ENCODE measurements around the gene THSD1. TPM values are rescaled to one million over a fixed set of nuclear protein-coding genes. Genes with fewer than 3 reads are reported as not detected.
"Not testable (repeated sequence)": the region's sequence is repeated elsewhere in the genome, so short reads cannot be mapped to it uniquely, and the experiment has no call there.

THSD1 gene
- total RNA-seq, 2 experiments from 2014 or later, result 0.28 TPM; not detected in 1

GRCh38 chr13:52337828-52338455 lies 68.0 kb downstream of the THSD1 start:
- CTCF ChIA-PET (ENCODE audit: unreplicated experiment); H3K27ac ChIP-seq (ENCODE audit: low read depth, low read length, poor library complexity, severe bottlenecking); H3K4me2 ChIP-seq (ENCODE audit: low read length); H2AFZ ChIP-seq (ENCODE audit: low read length); BruUV-seq (replicated peaks); DNase-seq (ENCODE audit: low spot score); H4K20me1 ChIP-seq (ENCODE audit: insufficient read depth, low read length); H3K9me3 ChIP-seq (ENCODE audit: low read length); intact Hi-C loops (cut with micrococcal nuclease; ENCODE audit: unreplicated experiment); H3K4me1 ChIP-seq (ENCODE audit: insufficient read depth, low read length, poor library complexity, severe bottlenecking); H3K79me2 ChIP-seq (ENCODE audit: insufficient read depth, low read depth, low read length); H3K9me2 ChIP-seq (ENCODE audit: insufficient read depth, low read length); H3K4me3 ChIP-seq (ENCODE audit: low read depth, low read length, poor library complexity, severe bottlenecking); H3K36me3 ChIP-seq (ENCODE audit: insufficient read depth, low read length): not testable (repeated sequence)
- POLR2A ChIA-PET, result interaction anchor here (0.7 kb wide), 1 partner anchor 41 kb away, joined by 3 read pairs; no protein-coding TSS in a partner anchor

GRCh38 chr13:52334107-52334506 lies 71.9 kb downstream of the THSD1 start:
- H3K27ac ChIP-seq (ENCODE audit: low read depth, low read length, poor library complexity, severe bottlenecking); H3K9me3 ChIP-seq (ENCODE audit: low read length); H3K4me3 ChIP-seq (ENCODE audit: low read depth, low read length, poor library complexity, severe bottlenecking); H3K4me1 ChIP-seq (ENCODE audit: insufficient read depth, low read length, poor library complexity, severe bottlenecking); BruUV-seq (replicated peaks); H3K36me3 ChIP-seq (ENCODE audit: insufficient read depth, low read length); H3K79me2 ChIP-seq (ENCODE audit: insufficient read depth, low read depth, low read length); H3K4me2 ChIP-seq (ENCODE audit: low read length); intact Hi-C loops (cut with micrococcal nuclease; ENCODE audit: unreplicated experiment); H4K20me1 ChIP-seq (ENCODE audit: insufficient read depth, low read length); CTCF ChIA-PET (ENCODE audit: unreplicated experiment); H3K9me2 ChIP-seq (ENCODE audit: insufficient read depth, low read length); DNase-seq (ENCODE audit: low spot score); POLR2A ChIA-PET; H2AFZ ChIP-seq (ENCODE audit: low read length): not testable (repeated sequence)

GRCh38 chr13:52331844-52332243 lies 74.1 kb downstream of the THSD1 start:
- H4K20me1 ChIP-seq (ENCODE audit: insufficient read depth, low read length); BruUV-seq (replicated peaks); H3K9me3 ChIP-seq (ENCODE audit: low read length); H3K4me3 ChIP-seq (ENCODE audit: low read depth, low read length, poor library complexity, severe bottlenecking); POLR2A ChIA-PET; H3K36me3 ChIP-seq (ENCODE audit: insufficient read depth, low read length); H2AFZ ChIP-seq (ENCODE audit: low read length); H3K9me2 ChIP-seq (ENCODE audit: insufficient read depth, low read length); DNase-seq (ENCODE audit: low spot score); CTCF ChIA-PET (ENCODE audit: unreplicated experiment); H3K27ac ChIP-seq (ENCODE audit: low read depth, low read length, poor library complexity, severe bottlenecking); intact Hi-C loops (cut with micrococcal nuclease; ENCODE audit: unreplicated experiment); H3K4me1 ChIP-seq (ENCODE audit: insufficient read depth, low read length, poor library complexity, severe bottlenecking); H3K79me2 ChIP-seq (ENCODE audit: insufficient read depth, low read depth, low read length); H3K4me2 ChIP-seq (ENCODE audit: low read length): not testable (repeated sequence)

Small RNAs within 50 kb of the gene (small RNA-seq; reads per million reads assigned to genes)
- gene RNY4P24, result not detected

Other genes starting within 250 kb of the THSD1 start
- gene NEK3, start 246.6 kb downstream of the THSD1 start, total RNA-seq (2014; rRNA removed; shearing (Covaris generic)), result 18.2 and 28.4 TPM in 2 replicates
- gene NEK3, start 246.6 kb downstream of the THSD1 start, total RNA-seq (2022), result 32.2 and 37.0 TPM in 2 replicates
- gene VPS36, start 44.5 kb upstream of the THSD1 start, total RNA-seq (2014; rRNA removed; shearing (Covaris generic)), result 26.5 and 35.9 TPM in 2 replicates
- gene VPS36, start 44.5 kb upstream of the THSD1 start, total RNA-seq (2022), result 30.6 and 34.5 TPM in 2 replicates
- 66.5 and 70.8 TPM in 2 replicates for gene CKAP2, start 49.3 kb upstream of the THSD1 start, total RNA-seq (2014; rRNA removed; shearing (Covaris generic))
- 94.9 and 123 TPM in 2 replicates for gene CKAP2, start 49.3 kb upstream of the THSD1 start, total RNA-seq (2022)
- 4.7 and 6.8 TPM in 2 replicates for gene HNRNPA1L2, start 236.3 kb upstream of the THSD1 start, total RNA-seq (2014; rRNA removed; shearing (Covaris generic))
- gene HNRNPA1L2, start 236.3 kb upstream of the THSD1 start, total RNA-seq (2022), result 13.1 and 13.8 TPM in 2 replicates
- gene SUGT1, start 246.7 kb upstream of the THSD1 start, total RNA-seq (2014; rRNA removed; shearing (Covaris generic)), result 32.1 and 36.6 TPM in 2 replicates
- 55.7 and 59.0 TPM in 2 replicates for gene SUGT1, start 246.7 kb upstream of the THSD1 start, total RNA-seq (2022)